ENCODE measurements around the gene FYB2. TPM values are rescaled to one million over a fixed set of nuclear protein-coding genes. Genes with fewer than 3 reads are reported as not detected.

Gene FYB2
- total RNA-seq, 1 experiment from 2014 or later = not detected

GRCh38 chr1:56850411-56850810 is 31.2 kb upstream of the FYB2 start:
- no peaks in the 10 kb centered on the region for H3K36me3 ChIP-seq (ENCODE audit: low read depth, low read length)
- no peaks in the 10 kb centered on the region for H3K9me2 ChIP-seq (replicated peaks; ENCODE audit: low read length)
- no peaks in the 10 kb centered on the region for H3K79me2 ChIP-seq (ENCODE audit: low read length)
- no peak overlapping the region for H3K4me2 ChIP-seq (ENCODE audit: low read length)
- no peak overlapping the region for H3K4me3 ChIP-seq (ENCODE audit: low read length)
- DNase-seq (no peak), ATAC-seq (no peak)
- intact Hi-C loops (cut with micrococcal nuclease) = no loop called here
- H3K27me3 ChIP-seq (ENCODE audit: low read length) = peaks cover 61% of the 10 kb centered on the region
- H3F3A ChIP-seq (ENCODE audit: low read length, unreplicated experiment) = no peaks in the 10 kb centered on the region
- H3K4me1 ChIP-seq (ENCODE audit: insufficient read depth, low read length) = no peaks in the 10 kb centered on the region
- POLR2A ChIA-PET (ENCODE audit: unreplicated experiment) = no interaction called here
- no peaks in the 10 kb centered on the region for H3K9me3 ChIP-seq (ENCODE audit: low read length)
- H3K9ac ChIP-seq (ENCODE audit: low read length) = no peak overlapping the region
- no peak overlapping the region for H2AFZ ChIP-seq (ENCODE audit: low read length)
- no peak overlapping the region for H3K27ac ChIP-seq (ENCODE audit: low read length)
- no peaks in the 10 kb centered on the region for H4K20me1 ChIP-seq (ENCODE audit: low read length)
- no TSS peak for BruUV-seq (replicated peaks)
- CTCF ChIA-PET = no interaction called here
- no peak for TF ChIP-seq EZH2 (IDR thresholded peaks at IDR 0.05; ENCODE audit: low read length, unreplicated experiment)
- TF ChIP-seq, protein P1, sequence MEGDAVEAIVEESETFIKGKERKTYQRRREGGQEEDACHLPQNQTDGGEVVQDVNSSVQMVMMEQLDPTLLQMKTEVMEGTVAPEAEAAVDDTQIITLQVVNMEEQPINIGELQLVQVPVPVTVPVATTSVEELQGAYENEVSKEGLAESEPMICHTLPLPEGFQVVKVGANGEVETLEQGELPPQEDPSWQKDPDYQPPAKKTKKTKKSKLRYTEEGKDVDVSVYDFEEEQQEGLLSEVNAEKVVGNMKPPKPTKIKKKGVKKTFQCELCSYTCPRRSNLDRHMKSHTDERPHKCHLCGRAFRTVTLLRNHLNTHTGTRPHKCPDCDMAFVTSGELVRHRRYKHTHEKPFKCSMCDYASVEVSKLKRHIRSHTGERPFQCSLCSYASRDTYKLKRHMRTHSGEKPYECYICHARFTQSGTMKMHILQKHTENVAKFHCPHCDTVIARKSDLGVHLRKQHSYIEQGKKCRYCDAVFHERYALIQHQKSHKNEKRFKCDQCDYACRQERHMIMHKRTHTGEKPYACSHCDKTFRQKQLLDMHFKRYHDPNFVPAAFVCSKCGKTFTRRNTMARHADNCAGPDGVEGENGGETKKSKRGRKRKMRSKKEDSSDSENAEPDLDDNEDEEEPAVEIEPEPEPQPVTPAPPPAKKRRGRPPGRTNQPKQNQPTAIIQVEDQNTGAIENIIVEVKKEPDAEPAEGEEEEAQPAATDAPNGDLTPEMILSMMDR (conservative IDR thresholded peaks at IDR 0.05; ENCODE audit: low read depth, low read length) = no peak

- no peaks in the 10 kb centered on the region for H3K4me1 ChIP-seq (ENCODE audit: insufficient read depth, low read length)
- CTCF ChIA-PET = no interaction called here
- no peaks in the 10 kb centered on the region for H3K9me3 ChIP-seq (ENCODE audit: low read length)
- no peaks in the 10 kb centered on the region for H4K20me1 ChIP-seq (ENCODE audit: low read length)
- no peaks in the 10 kb centered on the region for H3K9me2 ChIP-seq (replicated peaks; ENCODE audit: low read length)
- BruUV-seq (replicated peaks) = no TSS peak
- H3K27ac ChIP-seq (ENCODE audit: low read length) = no peak overlapping the region
- peaks cover 58% of the 10 kb centered on the region for H3K27me3 ChIP-seq (ENCODE audit: low read length)
- intact Hi-C loops (cut with micrococcal nuclease) = no loop called here
- H3F3A ChIP-seq (ENCODE audit: low read length, unreplicated experiment) = no peaks in the 10 kb centered on the region
- H3K4me2 ChIP-seq (ENCODE audit: low read length) = no peak overlapping the region
- ATAC-seq (no peak), DNase-seq (no peak)
- no peak overlapping the region for H3K9ac ChIP-seq (ENCODE audit: low read length)
- no peak overlapping the region for H2AFZ ChIP-seq (ENCODE audit: low read length)
- TF ChIP-seq, protein P1 (conservative IDR thresholded peaks at IDR 0.05; ENCODE audit: low read depth, low read length) = no peak
- no peak for TF ChIP-seq EZH2 (IDR thresholded peaks at IDR 0.05; ENCODE audit: low read length, unreplicated experiment)
- TF ChIP-seq EZH2phosphoT487 (IDR thresholded peaks at IDR 0.05; ENCODE audit: borderline replicate concordance, low read length) = no peak
- POLR2A ChIA-PET (ENCODE audit: unreplicated experiment) = no interaction called here
- no peaks in the 10 kb centered on the region for H3K79me2 ChIP-seq (ENCODE audit: low read length)
- no peak overlapping the region for H3K4me3 ChIP-seq (ENCODE audit: low read length)
- no peaks in the 10 kb centered on the region for H3K36me3 ChIP-seq (ENCODE audit: low read depth, low read length)
Observed at GRCh38 chr1:56849750-56850149, 30.5 kb upstream of the FYB2 start.

- no peak for DNase-seq
- TF ChIP-seq EZH2 (IDR thresholded peaks at IDR 0.05; ENCODE audit: low read length, unreplicated experiment) = no peak
- Histone ChIP-seq H3K9ac (ENCODE audit: low read length) (no peak overlapping the region), H3K36me3 (ENCODE audit: low read depth, low read length) (no peaks in the 10 kb centered on the region), H3K9me2 (replicated peaks; ENCODE audit: low read length) (no peaks in the 10 kb centered on the region), H3K79me2 (ENCODE audit: low read length) (no peaks in the 10 kb centered on the region), H3K27ac (ENCODE audit: low read length) (no peak overlapping the region), H3K4me1 (ENCODE audit: insufficient read depth, low read length) (no peaks in the 10 kb centered on the region), H2AFZ (ENCODE audit: low read length) (no peak overlapping the region), H3K27me3 (ENCODE audit: low read length) (peaks cover 75% of the 10 kb centered on the region), H3F3A (ENCODE audit: low read length, unreplicated experiment) (no peaks in the 10 kb centered on the region), H4K20me1 (ENCODE audit: low read length) (no peaks in the 10 kb centered on the region), H3K4me3 (ENCODE audit: low read length) (no peak overlapping the region), H3K4me2 (ENCODE audit: low read length) (no peak overlapping the region), H3K9me3 (ENCODE audit: low read length) (no peaks in the 10 kb centered on the region)
- CTCF ChIA-PET = no interaction called here
- no TSS peak for BruUV-seq (replicated peaks)
- ATAC-seq = no peak
- intact Hi-C loops (cut with micrococcal nuclease) = no loop called here
- POLR2A ChIA-PET (ENCODE audit: unreplicated experiment) = no interaction called here
Observed at GRCh38 chr1:56845343-56845742, 26.1 kb upstream of the FYB2 start.

All from PC-3 (cell line).